B cell (primary cell): ENCODE data around the gene NDUFS7. TPM values are rescaled to one million over a fixed set of nuclear protein-coding genes. Genes with fewer than 3 reads are reported as not detected.

Experiments
- ATAC-seq: fragments of 200-7000 bp; cut with Tn5 transposase; one replicate; pipeline ENCODE4 v1.10.0; 2021; ENCODE audit warnings: low read depth, mild to moderate bottlenecking, moderate number of reproducible peaks, moderate library complexity
- CTCF ChIA-PET: fragments of 350-600 bp; sonication (Branson Sonifier 250); formaldehyde crosslinking; loops from one replicate; lab custom pipeline; 2021; ENCODE audit warnings: antibody characterized with exemption, inconsistent platforms; lab: Charles Lee
- POLR2A ChIA-PET: fragments of 350-600 bp; sonication (Branson Sonifier 250); formaldehyde crosslinking; loops from one replicate; lab custom pipeline; 2021; ENCODE audit warnings: antibody characterized with exemption; lab: Charles Lee
- DNase-seq: peaks from one replicate; pipeline ENCODE4 v3.0.0; 2013
- H2AFZ ChIP-seq: 2 replicates; pipeline ENCODE4 v1.6.1; 2012; ENCODE audit warnings: mild to moderate bottlenecking, low read depth, low read length; ENCODE audit not compliant: insufficient read depth, poor library complexity, severe bottlenecking
- H3K27ac ChIP-seq, 2 donors: 1 replicate in 1 of 2; 2 replicates in 1 of 2; pipeline ENCODE4 v1.5.1; 2012 to 2013; ENCODE audit warnings: low read length in 2 of 2, mild to moderate bottlenecking in 2 of 2, moderate library complexity in 1 of 2
- H3K27me3 ChIP-seq, 4 experiments: fragments of 200-600 bp in 1 of 4; sonication (generic) in 1 of 4; replicated peaks in 1 of 4; 1 replicate in 2 of 4; 2 replicates in 2 of 4; pipeline versions ENCODE4 v1.6.1 to v1.7.0; 2013 to 2016; ENCODE audit warnings: low read length in 3 of 4, mild to moderate bottlenecking in 2 of 4, mixed read lengths in 1 of 4, moderate library complexity in 1 of 4; ENCODE audit not compliant: insufficient read depth in 4 of 4, control insufficient read depth in 3 of 4; ENCODE audit errors: control extremely low read depth in 1 of 4
- H3K36me3 ChIP-seq, 2 experiments: replicated peaks in 1 of 2; 1 replicate in 1 of 2; 2 replicates in 1 of 2; pipeline versions ENCODE4 v1.6.1 to v1.7.1; 2013; ENCODE audit warnings: low read length in 1 of 2; ENCODE audit not compliant: insufficient read depth in 2 of 2, control insufficient read depth in 1 of 2; ENCODE audit errors: control extremely low read depth in 1 of 2, extremely low read depth in 1 of 2
- H3K4me1 ChIP-seq, 2 donors: fragments of 200-600 bp in 1 of 2; sonication (generic) in 1 of 2; 1 replicate in 1 of 2; 2 replicates in 1 of 2; pipeline versions ENCODE4 v1.5.1 to v1.6.1; 2013 to 2017; ENCODE audit warnings: low read length in 2 of 2; ENCODE audit not compliant: control insufficient read depth in 2 of 2, insufficient read depth in 2 of 2
- H3K4me2 ChIP-seq: replicated peaks from 2 replicates; pipeline ENCODE3; 2012; ENCODE audit warnings: mild to moderate bottlenecking, low read depth, low read length; ENCODE audit not compliant: poor library complexity, severe bottlenecking
- H3K4me3 ChIP-seq, 5 experiments: fragments of 200-600 bp in 1 of 5; sonication (generic) in 1 of 5; 1 replicate in 3 of 5; 2 replicates in 2 of 5; pipeline versions ENCODE4 v1.5.1 to v1.7.0; 2011 to 2016; ENCODE audit warnings: low read length in 4 of 5, mild to moderate bottlenecking in 4 of 5, low read depth in 2 of 5, control low read depth in 1 of 5, moderate library complexity in 1 of 5; ENCODE audit not compliant: insufficient read depth in 1 of 5; ENCODE audit errors: control extremely low read depth in 1 of 5, extremely low read depth in 1 of 5
- H3K79me2 ChIP-seq: fragments of 200-600 bp; sonication (generic); one replicate; pipeline ENCODE4 v1.6.0; 2016; ENCODE audit warnings: low read length; ENCODE audit not compliant: control insufficient read depth, insufficient read depth
- H3K9ac ChIP-seq: fragments of 200-600 bp; sonication (generic); 2 replicates; pipeline ENCODE4 v1.6.1; 2017; ENCODE audit warnings: mild to moderate bottlenecking, low read length, moderate library complexity
- H3K9me3 ChIP-seq, 3 donors: one replicate each; pipeline versions ENCODE4 v1.6.1 to v1.7.1; 2013; ENCODE audit warnings: low read length in 2 of 3; ENCODE audit not compliant: control insufficient read depth in 2 of 3, insufficient read depth in 1 of 3; ENCODE audit errors: control extremely low read depth in 1 of 3
- H4K20me1 ChIP-seq: 2 replicates; pipeline ENCODE4 v1.6.0; 2012; ENCODE audit warnings: mild to moderate bottlenecking, low read length; ENCODE audit not compliant: insufficient read depth, control insufficient read depth, poor library complexity, severe bottlenecking
- H3K27ac Mint-ChIP-seq: one replicate; pipeline ENCODE4 v1.8.0; 2021; ENCODE audit warnings: mixed read lengths
- H3K27me3 Mint-ChIP-seq: one replicate; pipeline ENCODE4 v1.8.0; 2021; ENCODE audit warnings: mixed read lengths
- H3K4me1 Mint-ChIP-seq: one replicate; pipeline ENCODE4 v1.8.0; 2021; ENCODE audit warnings: mixed read lengths
- H3K4me3 Mint-ChIP-seq: one replicate; pipeline ENCODE4 v1.8.0; 2021; ENCODE audit warnings: mixed read lengths
- H3K9me3 Mint-ChIP-seq: one replicate; pipeline ENCODE4 v1.8.0; 2022; ENCODE audit warnings: mixed read lengths; ENCODE audit not compliant: insufficient read depth
- CTCF ChIP-seq: fragments of 200-600 bp; IDR thresholded peaks from one replicate; pipeline ENCODE4 v1.8.0; 2022; ENCODE audit warnings: antibody characterized with exemption, mild to moderate bottlenecking
- EZH2 ChIP-seq: IDR thresholded peaks from 2 replicates; pipeline ENCODE4 v1.6.1; 2012; ENCODE audit warnings: borderline replicate concordance, low read depth, mild to moderate bottlenecking, moderate library complexity, low read length; ENCODE audit not compliant: insufficient read depth, poor library complexity, severe bottlenecking
- WGBS: methylation state at CpG from one replicate; pipeline ENCODE4 v1.1.5; 2013; ENCODE audit warnings: missing lambda C conversion rate; ENCODE audit not compliant: insufficient coverage; 5-methylcytosine and 5-hydroxymethylcytosine counted together
- intact Hi-C: fragments of 100-400 bp; cut with micrococcal nuclease; formaldehyde crosslinking; loops from one replicate; pipeline ENCODE4 v1.10.0; 2022
- polyA plus RNA-seq: library from polyadenylated mRNA; depleted of rRNA; stranded (reverse); fragments of >200 nt; gene quantifications from 2 replicates; pipeline ENCODE4 v1.2.3, GENCODE V29; 2012
- total RNA-seq, 2 donors: library from RNA; stranded (reverse); fragments of 120-200 nt in 1 of 2; gene quantifications; 1 replicate in 1 of 2; 2 replicates in 1 of 2; pipeline versions ENCODE4 v1.2.3 to v1.2.4, GENCODE V29; 2013 to 2022

NDUFS7 gene
- total and polyA plus RNA-seq, 2 donors (not counting 1 experiment from before 2014, with no cell fraction given): 58.8 to 141 TPM

GRCh38 chr19:1395194-1396018 lies 11.7 kb downstream of the NDUFS7 start:
- no peak for ATAC-seq
- POLR2A ChIA-PET: interaction anchor here (0.6 kb wide), 1 partner anchor 10 kb away, joined by 3 read pairs; no protein-coding TSS in a partner anchor
- Mint-ChIP-seq H3K9me3 (no peaks in the 10 kb centered on the region), H3K27me3 (no peaks in the 10 kb centered on the region), H3K4me3 (no peak overlapping the region), H3K4me1 (peaks cover 2% of the 10 kb centered on the region), H3K27ac (no peak overlapping the region)
- H3K9ac ChIP-seq: no peak overlapping the region
- no peak overlapping the region for H3K4me3 ChIP-seq
- H3K9me3 ChIP-seq: no peaks in the 10 kb centered on the region
- no peaks in the 10 kb centered on the region for H3K79me2 ChIP-seq
- no peaks in the 10 kb centered on the region for H4K20me1 ChIP-seq
- no peak overlapping the region for H2AFZ ChIP-seq
- H3K36me3 ChIP-seq: peaks cover 0 to 22% of the 10 kb centered on the region in 2 experiments
- no peak overlapping the region for H3K4me2 ChIP-seq
- H3K27me3 ChIP-seq: no peaks in the 10 kb centered on the region
- WGBS: 95% methylated on average over 49 of the region's 52 CpGs
- CTCF ChIA-PET: no interaction called here
- intact Hi-C loops: no loop called here
- no peak overlapping the region for H3K27ac ChIP-seq
- H3K4me1 ChIP-seq: peaks cover 0 to 2% of the 10 kb centered on the region in 2 donors
- no peak for DNase-seq
- TF ChIP-seq EZH2: no peak
- TF ChIP-seq CTCF: no peak
